Stimulated activated effector memory CD8-positive, alpha-beta T cell treated with anti-CD3 and anti-CD28 coated beads, Interleukin-12 subunit alpha, Interleukin-12 subunit beta, amount 100 ng/mL, for 72 hours (primary cell): Measurements from ENCODE around the gene PPFIA1.

Experiments
- ATAC-seq: fragments of 150-1000 bp; cut with Tn5 transposase; 2 replicates; pipeline ENCODE4 v1.10.0; 2021
- DNase-seq, 2 donors: peaks; one replicate each; pipeline ENCODE4 v3.0.0; 2021 to 2022; ENCODE audit warnings: low spot score in 2 of 2
- H3K27ac Mint-ChIP-seq: one replicate; pipeline ENCODE4 v1.8.0; 2022; ENCODE audit warnings: mild to moderate bottlenecking, mixed read lengths
- H3K36me3 Mint-ChIP-seq: one replicate; pipeline ENCODE4 v1.8.0; 2022; ENCODE audit warnings: mild to moderate bottlenecking, mixed read lengths
- H3K4me1 Mint-ChIP-seq: one replicate; pipeline ENCODE4 v1.8.0; 2022; ENCODE audit warnings: mixed read lengths
- H3K4me3 Mint-ChIP-seq: one replicate; pipeline ENCODE4 v1.8.0; 2022; ENCODE audit warnings: mild to moderate bottlenecking, mixed read lengths
- H3K9me3 Mint-ChIP-seq: one replicate; pipeline ENCODE4 v1.8.0; 2022; ENCODE audit warnings: mixed read lengths

Gene PPFIA1

DNA sequence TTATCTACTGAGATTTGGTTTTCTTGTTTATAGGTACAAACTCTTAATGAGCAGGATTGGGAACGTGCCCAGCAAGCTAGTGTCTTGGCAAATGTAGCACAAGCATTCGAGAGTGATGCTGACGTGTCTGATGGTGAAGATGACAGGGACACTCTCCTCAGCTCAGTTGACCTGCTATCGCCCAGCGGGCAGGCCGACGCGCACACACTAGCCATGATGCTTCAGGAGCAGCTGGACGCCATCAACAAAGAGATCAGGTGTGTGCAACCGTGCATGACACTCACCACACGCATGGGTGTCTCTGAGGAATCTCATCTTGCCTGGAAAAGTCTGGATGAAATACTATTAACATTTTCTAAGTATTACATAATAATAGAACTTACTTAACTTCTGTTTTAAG is 73.1 kb downstream of the PPFIA1 start:
- Mint-ChIP-seq H3K36me3 (peaks cover 94% of the 10 kb centered on the region), H3K9me3 (no peaks in the 10 kb centered on the region), H3K27ac (no peak overlapping the region), H3K4me1 (no peaks in the 10 kb centered on the region), H3K4me3 (no peak overlapping the region)
- DNase-seq: no peak
- no peak for ATAC-seq

GRCh38 chr11:70348191-70348590 is 77.7 kb downstream of the PPFIA1 start:
- ATAC-seq (no peak), DNase-seq (no peak)
- no peak overlapping the region for H3K4me3 Mint-ChIP-seq
- H3K4me1 Mint-ChIP-seq: peaks cover 8% of the 10 kb centered on the region
- peaks cover 75% of the 10 kb centered on the region for H3K36me3 Mint-ChIP-seq
- H3K27ac Mint-ChIP-seq: no peak overlapping the region
- H3K9me3 Mint-ChIP-seq: no peaks in the 10 kb centered on the region

- H3K27ac Mint-ChIP-seq: no peak overlapping the region
Measured at GRCh38 chr11:70348608-70349007, 78.1 kb downstream of the PPFIA1 start.

GRCh38 chr11:70351646-70352045 is 81.2 kb downstream of the PPFIA1 start:
- H3K27ac Mint-ChIP-seq: peak overlapping the region; percentile 73
- no peak for ATAC-seq
- H3K36me3 Mint-ChIP-seq: peaks cover 73% of the 10 kb centered on the region
- DNase-seq: no peak
- no peak overlapping the region for H3K4me3 Mint-ChIP-seq
- H3K9me3 Mint-ChIP-seq: no peaks in the 10 kb centered on the region
- peaks cover 8% of the 10 kb centered on the region for H3K4me1 Mint-ChIP-seq

More at GRCh38 chr11:70348608-70349007, 78.1 kb downstream of the PPFIA1 start:
- Mint-ChIP-seq H3K9me3 (no peaks in the 10 kb centered on the region), H3K36me3 (peaks cover 71% of the 10 kb centered on the region), H3K4me3 (no peak overlapping the region), H3K4me1 (peaks cover 8% of the 10 kb centered on the region)
- DNase-seq (no peak), ATAC-seq (no peak)

DNA sequence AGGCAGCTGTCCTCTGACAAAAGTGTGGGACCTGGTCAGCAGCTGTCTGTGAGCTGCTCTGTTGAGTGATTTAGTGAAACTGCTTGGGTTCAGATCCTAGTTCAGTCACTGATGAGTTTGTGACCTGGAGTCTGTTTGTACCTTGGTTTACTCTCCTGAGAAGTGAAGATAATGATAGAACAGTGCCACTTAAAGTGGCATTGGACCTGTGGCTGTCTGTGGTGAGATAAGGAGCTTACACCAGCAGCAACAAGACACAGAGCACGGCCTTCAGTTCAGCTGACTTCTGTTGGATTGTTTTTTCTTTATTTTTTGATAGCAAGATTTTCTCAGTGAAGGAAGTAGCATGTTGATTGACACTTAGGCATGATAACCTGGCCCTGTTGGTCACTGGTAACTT is 81.6 kb downstream of the PPFIA1 start:
- peaks cover 8% of the 10 kb centered on the region for H3K4me1 Mint-ChIP-seq
- peak overlapping the region; percentile 73 for H3K27ac Mint-ChIP-seq
- DNase-seq (no peak), ATAC-seq (no peak)
- no peaks in the 10 kb centered on the region for H3K9me3 Mint-ChIP-seq
- H3K4me3 Mint-ChIP-seq: no peak overlapping the region
- H3K36me3 Mint-ChIP-seq: peaks cover 73% of the 10 kb centered on the region

DNA sequence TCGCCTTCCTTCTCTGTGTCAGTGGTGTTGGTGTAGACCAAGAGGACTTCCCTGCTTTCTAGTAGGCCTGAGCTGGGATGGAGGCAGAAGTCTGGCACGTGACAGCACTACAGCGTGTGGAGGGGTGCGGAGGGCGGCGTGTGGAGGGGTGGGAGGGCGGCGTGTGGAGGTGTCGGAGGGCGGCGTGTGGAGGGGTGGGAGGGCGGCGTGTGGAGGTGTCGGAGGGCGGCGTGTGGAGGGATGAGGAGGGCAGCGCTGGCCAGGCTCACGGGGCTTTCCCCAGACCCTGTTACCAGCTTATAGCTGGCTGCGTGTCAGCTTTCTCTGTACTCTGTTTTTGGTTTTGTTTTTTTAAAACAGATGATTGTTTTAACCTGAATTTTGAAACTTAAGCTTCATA is 82.1 kb downstream of the PPFIA1 start:
- H3K27ac Mint-ChIP-seq: peak overlapping the region; percentile 73
- peaks cover 8% of the 10 kb centered on the region for H3K4me1 Mint-ChIP-seq
- ATAC-seq (no peak), DNase-seq (no peak)
- H3K9me3 Mint-ChIP-seq: no peaks in the 10 kb centered on the region
- H3K36me3 Mint-ChIP-seq: peaks cover 73% of the 10 kb centered on the region
- no peak overlapping the region for H3K4me3 Mint-ChIP-seq

DNA sequence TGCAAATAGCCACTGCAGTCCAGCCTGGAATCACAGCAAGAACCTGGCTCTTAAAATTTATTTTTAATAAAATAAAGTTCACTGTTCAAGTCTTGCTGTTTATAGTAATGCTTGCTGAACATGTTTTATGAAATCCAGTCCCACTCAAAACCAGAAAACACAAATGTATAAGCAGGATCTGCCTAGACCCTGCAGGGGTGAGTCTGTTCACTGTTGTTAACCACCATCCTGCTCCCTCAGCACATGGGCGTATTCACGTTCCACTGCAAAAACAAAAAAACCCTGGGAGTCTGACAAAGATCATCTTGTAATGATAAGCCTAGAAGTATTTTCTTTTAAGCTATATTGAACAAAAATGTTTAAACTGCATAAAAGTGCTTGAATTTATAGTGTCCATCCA is 82.8 kb downstream of the PPFIA1 start:
- no peak for DNase-seq
- no peaks in the 10 kb centered on the region for H3K9me3 Mint-ChIP-seq
- peak; percentile 59 for ATAC-seq
- no peak overlapping the region for H3K27ac Mint-ChIP-seq
- H3K36me3 Mint-ChIP-seq: peaks cover 73% of the 10 kb centered on the region
- peaks cover 8% of the 10 kb centered on the region for H3K4me1 Mint-ChIP-seq
- H3K4me3 Mint-ChIP-seq: peak overlapping the region; percentile 29

DNA sequence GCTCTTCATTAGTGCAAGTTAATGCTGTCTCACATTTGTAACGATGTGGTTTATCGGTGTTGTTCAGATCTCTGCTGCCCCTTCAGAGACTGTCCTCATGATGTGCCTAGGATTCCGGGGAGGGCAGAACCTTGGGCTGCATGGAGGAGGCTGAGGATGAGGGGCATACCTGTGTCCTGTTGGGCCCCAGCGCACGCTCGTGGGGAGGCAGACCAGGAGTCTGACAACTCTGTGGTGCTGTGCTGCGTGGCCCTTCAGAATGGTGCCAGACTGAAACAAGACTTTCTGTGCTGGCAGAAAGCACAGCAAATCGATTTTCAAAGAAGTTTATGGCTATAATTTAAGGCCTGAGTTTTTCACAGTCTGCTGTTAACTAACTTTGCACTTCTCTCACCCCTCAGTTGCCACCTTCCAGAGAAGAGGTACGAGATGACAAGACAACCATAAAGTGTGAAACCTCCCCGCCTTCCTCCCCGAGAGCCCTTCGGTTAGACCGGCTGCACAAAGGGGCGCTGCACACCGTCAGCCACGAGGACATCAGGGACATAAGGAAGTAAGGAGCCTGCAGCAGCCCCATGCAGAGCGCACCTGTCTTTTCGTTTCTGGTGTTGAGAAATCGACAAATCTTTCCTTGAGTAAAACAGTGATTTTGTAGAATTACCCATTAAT is 83.5 kb downstream of the PPFIA1 start:
- Mint-ChIP-seq H3K4me1 (peaks cover 8% of the 10 kb centered on the region), H3K36me3 (peaks cover 73% of the 10 kb centered on the region), H3K27ac (peak overlapping the region; percentile 26), H3K9me3 (no peaks in the 10 kb centered on the region), H3K4me3 (peak overlapping the region; percentile 29)
- peak in 1 of 2 donors; percentile 62 for DNase-seq
- ATAC-seq: peak; percentile 76

DNA sequence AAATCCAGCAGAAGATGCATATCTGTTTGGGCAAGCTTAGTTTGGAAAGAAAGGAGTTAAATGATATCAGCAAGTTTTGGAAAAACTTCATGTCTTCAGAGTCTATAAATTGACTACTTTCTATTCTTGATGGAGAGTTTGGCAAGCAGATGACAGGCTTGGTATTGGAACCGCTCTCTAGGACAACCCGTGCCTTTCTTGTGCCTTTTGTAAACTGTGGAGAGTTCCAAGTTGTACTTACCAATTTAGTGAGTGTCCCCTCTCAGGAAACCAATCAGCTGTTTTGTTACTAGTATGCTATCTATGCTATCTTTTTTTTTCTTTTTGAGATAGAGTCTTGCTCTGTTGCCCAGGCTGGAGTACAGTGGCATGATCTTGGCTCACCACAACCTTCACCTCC is 84.1 kb downstream of the PPFIA1 start:
- ATAC-seq (no peak), DNase-seq (no peak)
- H3K9me3 Mint-ChIP-seq: no peaks in the 10 kb centered on the region
- no peak overlapping the region for H3K27ac Mint-ChIP-seq
- no peak overlapping the region for H3K4me3 Mint-ChIP-seq
- peaks cover 8% of the 10 kb centered on the region for H3K4me1 Mint-ChIP-seq
- peaks cover 73% of the 10 kb centered on the region for H3K36me3 Mint-ChIP-seq

DNA sequence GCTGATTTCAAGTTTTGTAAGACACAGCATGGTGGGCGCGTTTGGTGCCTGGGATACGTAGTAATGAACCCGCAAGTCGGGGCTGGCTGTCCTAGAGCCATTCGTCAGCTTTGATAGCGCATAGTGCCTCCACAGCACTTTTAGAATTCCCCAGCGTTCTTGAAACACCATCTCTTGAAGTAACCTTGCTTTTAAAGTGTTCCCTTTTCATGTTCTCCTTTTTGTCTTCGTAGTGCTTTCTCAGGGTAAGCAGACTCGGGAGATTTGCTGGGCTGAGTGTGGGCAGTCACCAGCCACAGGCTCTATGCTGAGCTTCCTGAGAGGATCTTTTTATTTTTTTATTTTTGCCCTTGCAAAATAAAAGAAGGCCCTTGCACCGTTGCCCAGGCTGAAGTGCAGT is 88.3 kb downstream of the PPFIA1 start:
- ATAC-seq (no peak), DNase-seq (no peak)
- peaks cover 99% of the 10 kb centered on the region for H3K36me3 Mint-ChIP-seq
- H3K4me3 Mint-ChIP-seq: no peak overlapping the region
- no peaks in the 10 kb centered on the region for H3K4me1 Mint-ChIP-seq
- no peaks in the 10 kb centered on the region for H3K9me3 Mint-ChIP-seq
- no peak overlapping the region for H3K27ac Mint-ChIP-seq

DNA sequence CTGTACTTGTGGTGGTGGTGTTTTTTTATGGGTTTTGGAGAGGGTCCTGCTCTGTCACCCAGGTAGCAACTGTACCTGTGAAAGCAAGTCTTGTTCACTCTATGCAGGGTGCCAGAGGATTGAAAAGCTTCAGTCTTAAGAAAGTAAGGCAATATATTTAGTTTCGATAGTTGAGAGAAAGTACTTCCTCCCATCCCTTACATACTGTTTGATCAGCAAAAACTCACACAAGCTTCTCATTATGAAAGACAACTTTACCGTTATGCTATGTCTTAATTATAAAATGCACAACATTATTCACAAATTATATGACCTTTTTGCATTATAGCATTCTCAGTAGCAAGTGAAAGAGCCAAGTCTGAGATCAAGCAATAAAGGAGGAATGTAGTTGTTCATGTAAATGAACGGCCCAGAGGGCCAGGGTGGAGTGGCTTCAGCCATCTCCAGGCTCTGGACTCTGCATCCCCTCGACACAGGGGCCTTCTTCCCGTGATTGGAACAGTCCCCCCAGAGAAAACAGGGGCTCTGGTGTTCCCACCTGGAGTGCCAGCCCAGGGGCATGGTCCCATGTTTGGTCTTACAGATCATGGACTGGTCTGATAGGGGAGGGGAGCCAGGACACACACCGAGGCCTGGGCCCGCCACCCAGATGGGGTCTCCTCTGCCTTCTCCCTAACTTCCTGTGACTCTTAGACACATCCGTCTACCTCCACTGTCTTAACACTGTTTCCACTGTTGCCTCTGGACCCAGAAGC is 89.1 kb downstream of the PPFIA1 start:
- DNase-seq: no peak
- Mint-ChIP-seq H3K27ac (no peak overlapping the region), H3K9me3 (no peaks in the 10 kb centered on the region), H3K4me3 (no peak overlapping the region), H3K4me1 (peaks cover 4% of the 10 kb centered on the region), H3K36me3 (peaks cover 97% of the 10 kb centered on the region)
- no peak for ATAC-seq

GRCh38 chr11:70360211-70360610 is 89.7 kb downstream of the PPFIA1 start:
- Mint-ChIP-seq H3K36me3 (peaks cover 97% of the 10 kb centered on the region), H3K9me3 (no peaks in the 10 kb centered on the region), H3K4me1 (peaks cover 10% of the 10 kb centered on the region), H3K27ac (no peak overlapping the region), H3K4me3 (no peak overlapping the region)
- DNase-seq (no peak), ATAC-seq (no peak)

GRCh38 chr11:70364178-70364577 is 93.7 kb downstream of the PPFIA1 start:
- no peak for ATAC-seq
- H3K4me3 Mint-ChIP-seq: peak overlapping the region; percentile 75
- H3K36me3 Mint-ChIP-seq: peaks cover 77% of the 10 kb centered on the region
- peaks cover 24% of the 10 kb centered on the region for H3K4me1 Mint-ChIP-seq
- no peaks in the 10 kb centered on the region for H3K9me3 Mint-ChIP-seq
- DNase-seq: no peak
- H3K27ac Mint-ChIP-seq: peak overlapping the region; percentile 96

DNA sequence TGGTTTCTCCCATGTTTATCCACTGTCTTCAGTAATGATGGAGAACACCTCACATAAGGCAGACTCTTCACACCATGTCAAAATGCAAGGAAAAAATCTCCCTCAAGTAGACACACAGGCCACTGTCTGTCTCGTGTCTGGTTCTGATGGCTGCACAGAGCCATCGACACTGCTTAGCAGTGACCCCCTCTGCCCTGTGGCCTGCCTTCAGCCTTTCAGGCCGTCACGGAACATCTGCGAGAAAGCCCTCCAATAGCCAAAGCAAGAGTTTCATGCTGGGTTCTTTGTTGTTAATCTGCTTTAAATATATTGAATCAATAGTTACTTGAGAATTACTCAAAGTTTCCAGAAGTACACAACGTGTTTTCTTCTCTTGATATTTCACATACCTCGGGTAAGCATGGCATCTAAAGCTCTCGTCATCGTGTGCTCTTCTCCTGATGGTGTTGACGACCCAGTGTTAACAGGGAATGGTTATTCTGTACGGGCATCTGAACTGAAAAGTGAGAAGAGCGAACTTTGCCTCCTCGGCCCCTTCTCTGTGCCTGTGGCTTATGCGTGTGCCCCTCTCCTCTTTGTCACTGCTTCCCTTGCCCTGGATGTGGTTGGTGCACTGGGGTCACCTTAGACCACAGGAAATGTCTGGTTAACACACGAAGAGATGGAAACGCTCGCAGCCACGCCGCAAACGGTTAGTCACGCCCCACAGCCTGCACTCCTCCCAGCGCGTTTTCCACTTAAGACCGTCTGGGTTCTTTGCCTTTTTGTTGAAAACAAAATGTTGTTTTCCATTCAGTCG is 94.5 kb downstream of the PPFIA1 start:
- Mint-ChIP-seq H3K27ac (peak overlapping the region; percentile 96), H3K9me3 (no peaks in the 10 kb centered on the region), H3K4me1 (peaks cover 24% of the 10 kb centered on the region), H3K36me3 (peaks cover 69% of the 10 kb centered on the region), H3K4me3 (peak overlapping the region; percentile 75)
- ATAC-seq: peak; percentile 98
- DNase-seq: peak; percentile 63 to 87

DNA sequence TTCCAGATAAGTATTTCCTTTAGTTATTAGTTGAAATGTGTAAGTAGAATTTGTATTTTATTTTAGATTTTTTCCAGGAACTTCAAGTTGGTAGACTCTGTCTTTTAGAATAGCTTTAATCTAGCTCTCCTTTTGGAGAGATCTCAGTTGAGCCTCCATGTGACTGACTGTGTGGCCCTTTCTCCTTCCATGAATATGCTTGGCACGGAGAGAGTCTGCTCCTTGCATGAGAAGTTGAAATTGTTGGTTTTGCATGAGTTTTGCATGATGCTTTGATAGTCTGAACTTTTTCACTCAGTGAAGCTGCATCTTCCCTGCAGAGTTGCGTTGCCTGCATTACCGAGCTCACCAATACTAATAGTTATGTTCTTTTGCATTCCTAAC is 95.0 kb downstream of the PPFIA1 start:
- peak overlapping the region; percentile 96 for H3K27ac Mint-ChIP-seq
- peak; percentile 4 for ATAC-seq

More for the DNA sequence above, 95.0 kb downstream of the PPFIA1 start:
- Mint-ChIP-seq H3K4me1 (peaks cover 24% of the 10 kb centered on the region), H3K4me3 (peak overlapping the region; percentile 75), H3K9me3 (no peaks in the 10 kb centered on the region), H3K36me3 (peaks cover 65% of the 10 kb centered on the region)
- no peak for DNase-seq
